Ureter (tissue), 1 donor: ENCODE measurements around the gene NDRG3. TPM values are rescaled to one million over a fixed set of nuclear protein-coding genes. Genes with fewer than 3 reads are reported as not detected.
"Not testable (repeated sequence)": the region's sequence is repeated elsewhere in the genome, so short reads cannot be mapped to it uniquely, and the experiment has no call there.

Source experiments
- DNase-seq: peaks from one replicate; pipeline ENCODE4 v3.0.0-alpha.2; 2020; ENCODE audit warnings: low spot score
- total RNA-seq: library from RNA; stranded (reverse); gene quantifications from one replicate; pipeline ENCODE4 v1.2.4, GENCODE V29; 2023
- donor health status: DM: yes; HTN: yes; CAD: no.

NDRG3 gene
- total RNA-seq, 1 donor from 2014 or later = 21.0 TPM

- no peak for DNase-seq
Observed at GRCh38 chr20:36644706-36645095, 101.2 kb downstream of the NDRG3 start.

GRCh38 chr20:36644032-36644705 lies 101.7 kb downstream of the NDRG3 start:
- no peak for DNase-seq

GRCh38 chr20:36642136-36642535 lies 103.8 kb downstream of the NDRG3 start:
- no peak for DNase-seq

DNA sequence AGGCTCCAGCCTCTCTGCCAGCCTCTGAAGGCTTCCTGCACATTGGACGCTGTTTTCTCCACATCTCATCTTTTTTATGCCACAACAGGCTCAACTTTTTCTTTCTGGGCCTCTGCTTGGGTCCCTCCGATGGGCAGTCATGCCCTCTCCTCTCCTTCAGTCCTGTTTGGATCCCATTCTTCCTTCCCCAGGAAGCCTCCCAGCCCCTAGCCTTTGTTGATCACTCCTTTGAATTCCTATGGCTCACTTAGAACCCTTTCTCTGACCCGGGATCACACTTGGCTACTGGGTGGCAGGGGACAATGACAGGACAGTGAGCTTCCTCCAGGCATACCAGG lies 104.4 kb downstream of the NDRG3 start:
- DNase-seq = no peak

DNA sequence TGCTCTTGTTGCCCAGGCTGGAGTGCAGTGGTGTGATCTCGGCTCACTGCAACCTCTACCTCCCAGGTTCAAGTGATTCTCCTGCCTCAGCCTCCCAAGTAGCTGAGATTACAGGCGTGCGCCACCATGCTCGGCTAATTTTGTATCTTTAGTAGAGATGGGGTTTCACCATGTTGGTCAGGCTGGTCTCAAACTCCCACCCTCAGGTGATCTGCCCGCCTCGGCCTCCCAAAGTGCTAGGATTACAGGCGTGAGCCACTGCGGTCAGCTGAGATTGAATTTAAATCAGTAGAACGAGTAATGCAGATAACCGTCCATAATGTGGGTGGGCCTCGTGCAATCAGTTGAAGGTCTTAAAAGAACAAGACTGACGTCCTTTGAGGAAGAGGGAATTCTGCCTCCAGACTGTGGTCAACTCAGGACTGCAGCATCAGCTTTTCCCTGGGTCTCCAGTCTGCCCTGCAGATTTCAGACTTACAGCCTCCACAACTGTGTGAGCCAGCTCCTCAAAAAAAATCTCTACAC lies 107.0 kb downstream of the NDRG3 start:
- not testable (repeated sequence) for DNase-seq

DNA sequence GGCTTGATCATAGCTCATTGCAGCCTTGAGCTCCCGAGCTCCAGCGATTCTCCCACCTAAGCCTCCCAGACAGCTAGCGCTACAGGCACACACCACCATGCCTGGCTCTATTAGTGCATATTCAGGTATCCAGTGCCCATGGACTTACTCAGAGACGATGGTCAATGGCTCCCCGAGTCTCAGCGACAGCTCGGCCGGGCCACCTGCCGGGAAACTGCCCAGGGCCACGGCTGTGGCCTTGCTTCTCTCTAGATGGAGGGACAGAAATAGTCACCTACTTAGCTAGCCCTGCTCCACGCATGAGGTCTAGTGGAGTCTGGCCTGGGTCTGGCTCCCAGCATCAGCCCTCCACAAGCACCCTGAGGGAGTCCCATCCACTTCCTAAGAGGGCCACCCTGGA lies 111.5 kb downstream of the NDRG3 start:
- no peak for DNase-seq

GRCh38 chr20:36633285-36633772 lies 112.6 kb downstream of the NDRG3 start:
- no peak for DNase-seq

GRCh38 chr20:36632487-36633284 lies 113.2 kb downstream of the NDRG3 start:
- DNase-seq = no peak

- DNase-seq = no peak
Observed at GRCh38 chr20:36632147-36632486, 113.8 kb downstream of the NDRG3 start.

DNA sequence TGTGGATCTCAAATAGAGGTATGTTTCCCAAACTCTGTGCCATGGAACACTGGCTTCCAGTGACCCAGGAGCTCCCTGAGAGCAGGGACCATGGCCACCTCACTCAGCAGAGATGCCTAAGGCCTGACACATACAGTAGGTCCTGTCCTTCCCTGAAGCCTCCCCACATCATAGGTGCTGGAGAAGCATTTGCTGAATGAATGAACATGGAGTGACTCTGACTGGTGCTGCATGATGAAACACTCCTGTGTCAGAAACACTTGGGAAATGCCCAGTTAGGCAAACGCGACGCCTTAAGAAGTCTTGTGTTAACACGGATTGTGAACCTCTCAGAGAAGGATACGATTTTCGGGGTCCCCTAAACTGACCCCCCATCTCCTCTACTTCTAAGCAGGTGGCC lies 114.2 kb downstream of the NDRG3 start:
- no peak for DNase-seq

GRCh38 chr20:36629719-36630681 lies 115.9 kb downstream of the NDRG3 start:
- no peak for DNase-seq

DNA sequence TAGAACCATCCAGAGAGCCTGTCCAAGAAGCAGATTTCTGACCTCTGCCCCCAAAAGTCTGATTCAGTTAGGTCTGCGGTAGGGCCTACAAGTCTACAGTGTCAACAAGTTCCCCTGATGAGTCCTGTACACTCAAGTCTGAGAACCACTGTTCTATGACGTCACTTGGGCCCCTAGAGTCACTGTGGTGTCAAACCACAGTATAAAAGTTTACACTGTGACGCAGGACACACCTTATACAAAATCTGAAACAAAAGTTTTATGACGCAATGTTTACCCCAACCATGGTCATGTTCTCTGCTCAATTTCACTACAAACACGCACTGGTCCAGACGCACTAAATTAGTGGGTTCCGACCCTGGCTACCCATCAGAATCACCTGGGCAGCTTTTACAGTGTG lies 117.8 kb downstream of the NDRG3 start:
- DNase-seq = no peak

GRCh38 chr20:36624944-36625324 lies 121.0 kb downstream of the NDRG3 start:
- no peak for DNase-seq

- DNase-seq = no peak
Observed at GRCh38 chr20:36624068-36624943, 121.6 kb downstream of the NDRG3 start.

DNA sequence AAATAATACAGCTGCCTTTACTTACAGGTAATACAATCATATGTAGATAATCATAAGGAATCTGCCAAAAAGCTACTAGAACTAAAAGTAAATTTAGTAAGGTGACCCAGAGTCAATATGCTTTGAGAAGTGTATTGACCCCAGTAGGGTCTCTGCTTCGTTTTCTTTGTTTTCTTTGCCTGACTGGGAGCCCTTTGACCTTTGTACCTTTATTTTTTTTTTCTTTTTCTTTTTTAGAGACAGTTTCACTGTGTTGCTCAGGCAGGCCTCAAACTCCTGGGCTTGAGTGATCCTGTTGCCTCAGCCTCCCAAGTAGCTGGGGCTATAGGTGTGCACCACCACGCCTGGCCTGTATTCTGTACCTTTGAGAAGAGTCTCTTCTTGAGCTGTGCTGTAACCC lies 122.4 kb downstream of the NDRG3 start:
- no peak for DNase-seq

- DNase-seq = no peak
Observed at GRCh38 chr20:36620917-36621316, 125.0 kb downstream of the NDRG3 start.

DNA sequence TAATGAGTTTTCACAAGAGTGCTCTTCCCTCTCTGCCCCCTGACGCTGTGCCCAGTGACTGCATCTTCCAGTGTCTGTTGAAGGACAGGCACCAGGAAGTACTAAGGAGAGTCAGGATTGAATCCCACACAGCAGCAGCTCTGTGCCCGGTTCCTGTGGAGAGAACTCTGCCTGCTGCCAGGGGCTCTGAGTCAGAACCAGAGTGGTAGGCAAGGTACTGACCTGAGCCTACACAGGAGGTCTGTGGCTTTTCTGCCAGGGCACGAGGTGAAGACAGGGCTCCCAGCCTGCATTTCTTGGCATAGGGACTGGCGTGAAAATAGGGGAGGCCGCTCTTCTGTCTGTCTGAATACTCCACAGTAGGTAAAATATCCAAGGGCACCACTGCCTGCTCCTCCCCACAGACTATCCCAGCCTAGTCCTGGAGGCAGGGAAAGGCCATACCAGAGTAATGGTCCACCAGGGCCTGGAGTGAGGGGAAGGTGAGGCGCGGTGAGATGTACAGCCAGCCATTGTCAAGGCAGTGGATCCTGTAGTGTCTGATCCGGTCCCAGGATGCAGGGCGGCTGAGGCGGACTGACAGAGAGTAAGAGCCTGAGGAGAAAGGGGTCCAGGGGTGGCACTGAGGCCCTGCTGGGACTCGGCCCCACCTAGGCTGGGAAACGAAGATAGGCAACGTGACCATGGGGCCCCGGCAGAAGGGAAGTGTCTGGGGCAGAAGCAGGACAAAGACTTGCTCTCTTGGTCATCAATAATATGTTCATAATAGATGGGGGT lies 130.9 kb downstream of the NDRG3 start:
- DNase-seq = no peak

DNA sequence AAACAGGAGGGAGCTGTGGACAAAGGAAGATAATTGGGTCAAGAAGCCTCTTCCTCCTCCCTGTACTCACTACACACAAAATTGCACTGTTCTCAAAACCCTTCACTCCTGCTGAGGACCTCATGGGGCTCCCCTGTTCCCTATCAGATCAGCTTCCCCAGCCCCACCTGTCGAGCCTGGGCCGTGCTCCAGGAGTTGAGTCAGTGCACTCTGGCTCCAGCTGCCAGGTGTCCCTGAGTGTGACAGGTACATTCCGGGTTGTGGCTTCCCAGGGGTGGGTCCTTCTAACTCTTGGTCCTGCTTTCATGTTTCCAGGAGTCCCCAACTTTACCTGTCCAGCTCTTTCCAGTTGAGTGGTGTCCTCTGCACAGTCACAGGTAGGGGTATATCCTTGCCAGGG lies 131.9 kb downstream of the NDRG3 start:
- no peak for DNase-seq

- DNase-seq = no peak
Observed at GRCh38 chr20:36611625-36612024, 134.3 kb downstream of the NDRG3 start.

DNA sequence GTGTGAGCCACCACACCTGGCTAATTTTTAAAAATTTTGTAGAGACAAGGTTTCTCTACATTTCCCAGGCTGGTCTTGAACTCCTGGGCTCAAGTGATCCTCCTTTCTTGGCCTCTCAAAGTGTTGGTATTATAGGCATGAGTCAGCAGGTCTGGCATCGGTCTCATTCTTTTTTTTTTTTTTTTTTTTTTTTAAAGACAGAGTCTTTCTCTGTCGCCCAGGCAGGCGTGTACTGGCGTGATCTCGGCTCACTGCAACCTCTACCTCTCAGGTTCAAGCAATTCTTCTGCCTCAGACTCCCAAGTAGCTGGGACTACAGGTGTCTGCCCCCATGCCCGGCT lies 137.5 kb downstream of the NDRG3 start:
- DNase-seq = not testable (repeated sequence)
